ENCODE data around the gene AP2B1.

Gene AP2B1

DNA sequence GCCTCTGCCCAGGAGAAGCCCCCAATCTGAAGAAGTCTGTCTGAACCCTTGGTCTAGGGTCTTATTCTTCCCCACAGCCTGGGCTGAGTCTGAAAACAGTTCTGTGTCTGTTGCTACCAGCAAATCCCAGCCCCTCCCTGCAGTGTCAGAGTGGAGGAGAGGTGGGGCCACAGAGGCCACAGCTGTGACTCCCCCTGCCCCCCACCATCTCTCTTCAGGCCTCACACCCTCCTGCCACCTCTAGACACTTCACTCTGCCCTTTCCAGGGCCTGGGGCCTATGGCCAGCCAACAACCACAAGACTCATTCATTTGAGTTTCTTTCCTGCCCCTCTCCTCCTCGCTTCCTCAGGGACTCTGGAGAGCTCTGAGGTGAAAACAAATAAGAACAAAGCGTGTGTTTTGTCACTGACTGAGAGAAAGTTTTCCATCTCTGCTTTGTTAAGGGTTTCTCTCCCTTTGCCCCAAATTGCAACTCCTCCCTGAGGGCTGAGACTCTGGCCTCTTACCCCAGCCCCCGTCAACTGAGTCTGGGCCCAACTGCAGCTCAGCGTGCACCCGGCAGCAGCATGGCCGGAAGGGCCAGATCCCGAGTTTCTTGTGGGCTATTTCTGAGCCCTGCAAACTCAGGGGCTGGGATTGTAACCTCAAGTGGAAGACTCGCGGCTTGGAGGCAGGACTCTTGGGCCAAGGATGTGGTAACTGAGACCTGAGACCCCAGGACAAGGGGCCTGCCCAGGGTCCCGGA is 186.7 kb downstream of the AP2B1 start:
- no peak for DNase-seq (ENCODE audit: low read depth)

DNA sequence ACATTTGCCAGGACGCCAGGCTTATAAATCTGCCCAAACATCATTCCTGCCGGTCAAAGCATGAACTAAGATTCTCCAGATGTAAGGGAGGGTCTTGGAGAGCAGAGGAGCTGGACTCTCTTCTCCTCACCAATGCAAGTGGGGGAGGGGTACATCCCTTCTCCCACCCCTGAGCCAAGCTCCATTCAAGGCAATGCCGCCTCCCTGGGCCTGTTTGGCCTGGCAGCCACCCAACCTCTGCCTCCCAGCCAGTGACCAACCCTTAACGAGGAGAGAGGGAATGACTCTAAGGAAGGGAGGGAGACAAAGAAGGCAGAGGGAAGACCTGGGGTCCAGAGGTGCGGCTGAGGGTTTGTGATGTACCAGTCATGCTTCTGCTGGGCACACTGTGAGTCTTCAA is 187.4 kb downstream of the AP2B1 start:
- no peak for DNase-seq (ENCODE audit: low read depth)

DNA sequence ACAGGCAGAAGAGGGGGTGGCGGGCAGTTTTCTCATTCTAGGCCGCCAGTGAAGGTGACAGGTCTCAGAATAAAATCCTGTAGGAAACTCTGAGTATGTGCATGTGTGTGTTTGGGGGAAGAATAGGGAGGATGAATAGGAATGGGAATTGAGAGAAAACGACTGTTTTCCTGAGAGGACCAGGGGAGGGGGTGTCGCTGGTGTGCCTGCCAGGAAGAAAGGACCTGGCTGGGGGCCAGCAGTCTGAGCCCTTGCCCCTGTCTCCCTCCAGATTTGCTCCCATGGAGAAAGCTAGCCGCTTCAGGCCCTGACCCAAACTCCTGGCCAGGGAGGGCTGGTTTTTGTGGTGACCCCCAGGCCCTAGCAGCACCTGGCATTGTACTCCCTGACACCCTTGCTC is 187.9 kb downstream of the AP2B1 start:
- no peak for DNase-seq (ENCODE audit: low read depth)

DNA sequence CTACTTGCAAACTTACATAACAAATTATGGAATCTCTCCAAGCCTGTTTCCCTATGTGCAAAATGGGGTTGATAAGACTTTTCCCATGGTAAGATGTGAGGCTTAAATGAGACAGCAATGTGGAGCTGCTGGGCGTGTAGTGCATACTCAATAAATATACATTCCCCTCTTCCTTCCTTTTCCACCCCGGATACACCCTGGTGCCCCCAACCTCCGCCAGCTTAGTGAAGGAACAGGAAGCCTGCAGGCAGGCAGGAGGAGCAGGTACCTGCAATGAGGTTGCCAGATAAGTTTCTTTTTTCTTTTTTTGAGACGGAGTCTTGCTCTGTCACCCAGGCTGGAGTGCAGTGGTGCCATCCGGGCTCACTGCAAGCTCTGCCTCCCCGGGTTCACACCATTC is 188.5 kb downstream of the AP2B1 start:
- DNase-seq (ENCODE audit: low read depth), result no peak
